Measurements from ENCODE around the gene TMEM151A.
A peak's percentile ranks its signal among the peaks of the same experiment; 100 is the strongest.

TMEM151A gene

DNA sequence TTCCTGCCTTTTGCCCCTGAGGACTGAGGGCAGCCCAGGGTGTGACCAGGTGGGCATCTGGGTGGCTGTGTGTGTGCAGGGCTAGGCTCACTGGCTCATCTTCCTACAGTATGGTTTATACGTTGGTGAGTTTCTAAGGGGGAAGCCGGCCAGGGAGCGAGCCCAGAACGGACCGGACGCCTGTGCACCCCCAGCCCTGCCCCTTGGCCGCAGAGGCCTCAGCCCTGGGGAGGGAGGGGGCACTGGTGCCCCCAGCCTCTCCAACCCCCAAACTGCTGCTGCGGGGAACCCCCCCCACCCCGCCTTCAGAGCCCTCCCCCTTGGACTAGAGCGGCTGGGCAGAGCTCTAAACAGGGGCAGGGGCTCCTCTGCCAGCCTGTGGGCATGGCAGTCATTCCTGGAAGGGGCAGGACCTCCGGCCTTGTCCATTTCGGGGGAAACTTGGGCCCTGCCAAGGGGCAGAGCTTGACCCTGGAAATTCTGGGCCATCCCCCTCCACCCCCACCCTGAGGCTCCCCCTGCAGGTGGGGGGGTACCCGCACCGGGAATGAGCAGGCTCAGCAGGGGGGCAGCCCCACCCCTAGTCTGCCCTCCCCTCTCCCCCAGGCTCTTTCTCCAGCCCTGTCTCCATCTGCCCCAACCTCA lies 8.1 kb upstream of the TMEM151A start:
- DNase-seq = no peak

DNA sequence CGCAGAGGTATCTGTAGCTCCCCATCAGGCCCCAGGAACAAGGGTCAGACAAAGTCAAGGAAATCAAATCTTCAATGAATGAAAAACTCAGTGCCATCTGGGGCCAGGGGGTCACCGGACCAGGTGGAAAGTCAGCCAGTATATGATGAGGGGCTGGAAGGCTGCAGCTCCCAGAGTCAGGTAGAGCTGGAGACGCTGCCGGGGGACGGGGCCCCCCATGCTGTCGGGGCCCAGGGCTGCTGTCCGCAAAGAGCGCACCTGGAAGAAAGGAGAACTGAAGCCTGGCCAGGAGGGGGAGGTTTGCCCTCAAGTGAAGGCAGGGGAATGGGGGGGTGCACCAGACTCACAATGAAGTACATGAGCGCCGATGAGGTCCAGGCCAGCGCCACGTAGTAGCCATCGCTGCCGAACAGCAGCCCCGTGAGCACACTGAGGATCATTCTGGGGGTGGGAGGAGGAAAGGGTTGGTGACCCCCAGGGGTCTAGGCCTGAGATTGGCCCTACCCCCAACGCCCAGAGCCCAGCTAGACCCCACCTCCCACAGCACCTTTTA lies 7.1 kb upstream of the TMEM151A start:
- no peak for DNase-seq

DNA sequence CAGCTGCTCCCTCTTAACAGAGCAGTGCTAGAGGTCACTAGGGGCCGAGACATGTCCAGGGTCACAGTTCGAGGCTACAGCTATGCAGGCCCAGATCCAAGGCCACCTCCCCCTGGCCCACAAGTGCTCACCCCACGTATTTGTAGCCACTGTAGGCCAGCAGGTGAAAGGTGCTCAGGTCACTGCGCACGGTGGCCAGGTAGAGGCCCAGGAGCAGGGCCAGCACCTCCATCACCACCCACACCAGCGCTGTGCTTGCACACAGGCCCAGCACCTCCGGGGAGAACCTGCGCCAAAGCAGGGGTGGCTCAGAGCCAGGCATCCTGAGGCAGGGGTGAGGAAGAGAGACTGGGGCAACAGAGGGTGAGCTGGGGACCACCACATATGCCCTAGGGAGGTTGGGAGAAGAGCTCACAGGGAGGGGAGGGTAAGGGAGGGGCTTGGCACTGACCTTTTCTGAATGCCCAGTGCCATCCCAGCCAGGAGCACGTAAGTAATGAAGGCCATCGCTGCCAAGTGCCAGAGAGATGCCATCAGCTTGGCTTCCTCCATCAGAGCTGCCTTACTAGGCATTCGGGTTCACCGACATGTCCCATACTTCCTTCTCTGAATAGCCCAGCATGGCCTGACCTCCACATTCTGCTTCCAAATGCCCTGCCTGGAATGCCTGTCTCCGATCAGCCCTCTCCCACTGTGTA lies 6.3 kb upstream of the TMEM151A start:
- no peak for DNase-seq

DNA sequence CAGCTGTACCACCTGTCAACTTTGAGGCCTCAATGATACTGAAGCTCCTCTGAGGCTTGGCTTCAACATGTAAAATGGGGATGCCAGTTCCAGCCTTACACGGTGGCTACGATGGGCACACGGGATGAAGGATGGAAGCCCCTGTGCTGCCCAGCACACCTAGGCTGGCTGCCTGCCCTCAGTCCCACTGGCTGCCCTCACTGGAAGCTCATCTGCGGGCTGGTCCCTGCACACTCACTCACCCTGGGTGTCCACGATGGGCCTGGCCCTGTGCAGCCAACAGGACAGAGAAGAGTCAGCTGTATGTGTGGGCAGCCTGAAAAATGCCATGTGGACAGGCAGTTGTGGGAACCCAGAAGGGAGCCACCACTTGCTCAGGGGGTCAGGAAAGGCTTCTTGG lies 5.0 kb upstream of the TMEM151A start:
- DNase-seq = no peak

DNA sequence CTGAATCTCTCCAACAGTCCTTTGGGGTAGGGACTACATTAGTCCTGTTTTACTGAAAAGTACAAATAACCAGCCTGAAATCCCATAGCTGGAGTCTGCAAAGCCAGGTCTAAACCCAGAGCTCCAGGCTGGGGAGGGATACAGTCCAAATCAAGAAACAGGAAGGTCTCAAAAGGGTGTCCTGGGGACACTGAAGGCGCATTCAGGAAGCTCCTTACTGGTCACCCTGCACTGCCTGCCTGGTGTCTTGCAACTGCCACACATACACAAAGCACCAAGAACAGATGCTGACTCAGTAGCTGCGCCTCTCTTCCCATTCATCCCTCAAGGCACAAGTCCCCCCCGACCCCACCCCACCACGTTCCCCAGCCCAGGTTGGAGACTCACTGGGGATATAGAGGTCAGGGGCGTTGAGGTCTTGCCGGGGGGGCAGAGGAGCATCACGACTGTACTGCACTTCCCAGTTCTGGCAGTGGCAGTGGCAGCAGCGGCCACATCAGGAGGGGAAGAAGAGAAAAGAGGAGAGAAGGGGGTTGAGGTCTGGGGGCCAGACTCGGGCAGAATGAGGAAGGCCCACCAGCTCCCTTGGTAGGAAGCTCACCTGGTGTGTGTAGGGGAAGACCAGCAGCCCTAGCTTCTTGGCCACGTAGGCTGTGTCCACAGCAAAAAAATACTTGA lies 4.3 kb upstream of the TMEM151A start:
- DNase-seq = no peak

DNA sequence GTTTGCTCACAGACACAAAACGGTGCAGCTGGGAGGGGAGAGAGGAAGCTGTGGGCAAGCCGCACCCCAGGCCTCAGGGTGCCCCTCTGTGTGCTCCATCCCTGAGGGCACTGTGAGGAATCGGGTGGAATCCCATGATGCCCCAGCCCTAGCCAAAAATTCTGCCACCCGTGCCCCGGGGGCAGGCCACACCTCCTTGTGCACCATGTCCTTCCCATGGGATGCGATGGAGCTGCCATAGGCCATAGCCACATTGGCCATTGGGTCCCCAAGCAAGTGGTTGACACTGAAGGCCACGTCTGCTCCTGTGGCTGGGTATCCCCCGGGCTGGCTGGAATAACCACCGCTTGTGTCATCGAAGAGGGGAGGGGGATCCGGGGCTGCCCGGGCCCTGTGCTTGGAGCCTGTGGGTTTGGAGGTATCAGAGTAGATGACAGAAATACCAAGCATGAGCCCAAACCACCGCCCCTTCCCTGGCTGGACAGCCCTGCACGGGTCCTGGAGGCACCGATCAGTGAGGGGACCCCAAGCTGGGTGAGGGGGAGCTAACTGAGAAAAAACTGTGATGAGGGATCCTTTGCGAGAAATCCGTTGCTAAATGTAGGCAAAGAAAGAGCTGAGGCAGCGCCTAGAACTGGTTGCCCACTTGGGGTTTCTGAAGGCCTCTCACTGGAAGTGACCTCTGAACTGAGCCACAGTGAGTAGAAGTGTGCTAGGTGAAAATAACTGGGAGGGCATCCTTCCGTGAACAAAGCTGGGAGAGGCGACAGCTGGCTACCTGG lies 3.6 kb upstream of the TMEM151A start:
- DNase-seq = no peak

DNA sequence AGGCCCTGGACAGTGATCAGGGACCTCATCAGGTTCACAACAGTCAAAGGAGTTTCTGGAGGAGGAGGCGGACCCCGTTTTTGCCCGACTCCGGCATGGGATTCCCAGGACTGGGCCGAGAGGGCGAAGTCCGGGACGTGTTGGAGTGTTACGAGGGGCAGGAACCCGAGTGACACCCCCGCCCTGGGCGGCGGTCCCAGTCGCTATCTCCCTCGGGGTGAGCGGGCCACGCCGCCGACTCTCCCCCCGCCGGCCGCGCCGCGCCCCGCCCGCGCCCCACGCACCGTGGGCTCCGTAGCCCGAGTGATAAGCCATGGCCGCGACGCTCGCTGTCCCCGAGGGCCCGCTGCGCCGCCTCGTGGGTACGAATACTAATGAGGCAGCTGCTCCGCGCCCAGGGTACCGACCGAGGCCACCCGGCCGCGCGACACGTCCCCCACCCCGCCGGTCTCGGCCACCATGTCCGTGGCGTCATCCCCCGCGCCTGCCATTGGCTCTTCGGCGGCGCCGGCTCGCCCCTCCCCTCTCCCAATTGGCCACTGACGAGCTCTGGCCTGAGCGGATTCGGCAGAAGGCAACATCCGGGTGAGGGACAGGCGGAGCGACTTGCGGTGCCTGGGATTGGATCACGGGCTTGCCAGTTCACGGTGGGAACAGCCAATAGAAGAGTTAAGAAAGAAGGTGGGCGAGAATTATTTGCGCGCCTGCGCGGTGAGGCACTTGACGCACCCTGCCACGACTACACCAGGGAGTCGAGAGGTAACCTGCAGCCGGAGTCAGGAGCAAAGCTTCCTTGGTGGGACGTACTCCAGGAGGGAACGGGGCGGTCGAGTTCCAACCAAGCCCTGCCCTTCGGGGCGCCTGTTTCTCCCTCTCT lies 2.8 kb upstream of the TMEM151A start, which contains the start of gene YIF1A:
YIF1A (minus strand) TSS at position 473 of the 877 bp plus-strand sequence; CDS start at position 315, 158 bp downstream.
- peak; percentile 98 for DNase-seq

DNA sequence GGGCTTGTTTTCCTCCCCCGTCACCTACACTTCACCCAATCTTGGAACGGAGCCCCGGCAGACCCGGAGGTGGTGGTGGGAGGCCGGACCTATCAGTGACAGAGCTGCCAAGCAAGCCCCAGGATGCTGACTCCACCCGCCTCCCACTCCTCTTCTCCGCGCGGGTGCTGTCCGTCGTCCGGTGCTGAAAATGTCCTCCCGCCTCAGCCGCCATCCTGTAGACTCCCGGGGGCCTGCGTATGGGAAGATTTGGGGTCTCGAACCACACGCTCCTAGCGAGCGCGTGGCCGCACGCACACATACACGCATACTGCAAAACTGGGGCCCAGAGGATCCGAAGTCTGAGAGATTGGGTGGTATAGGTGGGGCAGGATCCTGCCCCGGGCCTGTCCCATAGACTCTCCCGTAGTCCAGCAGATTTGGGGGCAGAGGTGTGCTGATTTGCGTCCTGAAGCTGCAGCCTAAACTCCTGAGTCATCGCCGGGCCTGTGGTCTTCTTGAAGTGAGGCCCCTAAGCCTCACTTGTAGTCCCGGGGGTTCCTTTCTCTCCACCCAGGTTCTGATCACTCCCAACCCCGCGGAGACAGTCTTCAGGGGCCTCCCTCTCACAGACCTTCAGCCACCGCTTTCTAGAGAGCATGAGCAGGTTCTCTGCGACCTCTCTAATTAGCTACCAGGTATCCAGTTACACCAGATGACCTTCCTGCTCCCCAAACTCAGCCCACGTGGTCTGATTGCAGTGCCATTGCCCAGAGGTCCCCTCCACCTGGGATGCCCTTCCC lies 2.0 kb upstream of the TMEM151A start:
- no peak for DNase-seq

DNA sequence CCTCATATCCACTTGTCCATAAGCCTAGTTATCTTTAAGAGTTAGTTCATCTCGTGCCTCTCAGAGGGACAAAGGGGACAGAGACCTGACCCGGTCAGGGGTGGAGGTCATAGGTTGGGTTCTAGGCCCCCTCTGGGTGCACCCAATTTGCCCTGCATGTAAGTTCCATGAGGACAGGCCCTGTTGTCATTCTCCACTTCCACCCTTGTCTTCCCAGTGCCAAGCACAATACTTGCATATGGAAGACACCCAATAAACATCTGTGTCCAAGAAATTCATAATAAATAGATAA lies 1.4 kb upstream of the TMEM151A start:
- no peak for DNase-seq

DNA sequence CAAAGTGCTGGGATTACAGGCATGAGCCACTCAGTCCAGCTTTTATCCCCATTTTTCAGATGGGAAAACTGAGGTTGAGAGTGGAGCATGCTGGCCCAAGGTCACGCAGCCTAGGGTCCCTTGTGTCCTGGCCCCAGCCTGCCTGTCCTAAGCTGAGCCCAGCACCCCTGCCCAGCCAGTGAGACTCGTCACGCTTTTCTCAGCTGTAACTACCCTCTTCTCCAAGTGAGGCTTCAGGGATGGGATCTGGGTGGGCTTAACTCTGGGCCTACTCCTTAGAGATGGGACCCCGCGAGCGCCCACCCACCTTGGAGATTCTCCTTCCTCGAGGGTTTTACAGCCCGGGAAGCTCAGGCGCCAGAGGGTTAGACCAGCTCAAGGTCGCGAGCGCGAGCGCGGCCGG lies 390 bp upstream of the TMEM151A start:
- no peak for DNase-seq

DNA sequence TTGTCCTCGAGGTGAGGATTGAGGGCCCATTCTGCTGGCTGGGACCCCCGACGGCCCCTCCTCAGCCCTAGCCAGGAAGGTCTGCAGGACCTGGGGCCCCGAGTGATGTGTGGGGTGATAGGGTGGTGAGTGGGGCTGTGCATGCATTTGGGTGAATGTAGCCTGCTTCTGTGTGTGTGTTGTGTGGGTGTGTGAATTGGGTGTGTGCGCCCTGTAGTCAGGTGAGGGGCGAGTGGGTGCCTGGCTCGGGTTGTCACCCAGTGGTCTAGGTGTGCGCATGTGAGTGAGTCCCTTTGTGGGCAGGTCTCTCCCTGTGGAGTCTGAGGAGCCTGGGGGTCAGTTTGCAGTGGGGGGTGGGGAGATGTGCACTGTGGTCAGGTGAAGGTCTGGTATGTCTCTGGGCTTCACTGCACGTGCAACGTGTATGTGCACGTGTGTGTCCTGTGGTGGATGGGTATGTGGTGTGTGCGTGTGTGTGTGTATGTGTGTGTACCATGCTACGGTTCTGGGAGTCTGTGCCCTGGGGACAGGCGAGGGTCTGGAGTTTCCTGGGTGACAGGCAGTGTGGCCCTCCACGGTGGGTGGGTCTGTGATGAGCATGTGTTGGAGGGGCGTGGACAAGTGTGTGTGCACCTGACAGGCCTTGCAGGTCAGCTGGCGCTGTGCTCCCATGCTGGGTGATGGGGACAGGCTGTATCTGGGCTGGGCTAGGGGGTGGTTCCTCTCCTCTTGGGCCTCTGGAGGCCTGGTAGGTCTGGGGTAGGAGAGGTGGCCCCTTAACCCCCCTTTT lies 1.0 kb downstream of the TMEM151A start:
- DNase-seq = no peak

DNA sequence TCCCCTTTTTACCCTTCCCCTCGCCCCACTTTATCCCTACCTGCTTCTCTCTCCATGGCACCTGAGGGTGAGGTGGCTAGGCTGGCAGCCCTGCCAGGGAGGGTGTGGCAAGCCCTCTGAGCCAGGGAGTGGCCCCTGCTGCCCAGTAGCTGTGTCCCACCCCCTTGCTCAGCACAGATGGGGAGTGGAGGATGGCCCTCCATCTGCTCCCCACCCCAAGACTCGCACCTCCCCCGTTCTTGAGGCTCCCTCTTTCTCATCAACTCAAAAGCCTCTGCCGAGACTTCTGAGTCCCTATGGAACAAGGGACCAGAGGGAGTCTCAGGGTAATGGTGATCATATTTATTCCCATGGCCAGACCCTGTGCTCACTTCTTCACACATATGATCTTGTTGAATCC lies 1.7 kb downstream of the TMEM151A start:
- DNase-seq = no peak

DNA sequence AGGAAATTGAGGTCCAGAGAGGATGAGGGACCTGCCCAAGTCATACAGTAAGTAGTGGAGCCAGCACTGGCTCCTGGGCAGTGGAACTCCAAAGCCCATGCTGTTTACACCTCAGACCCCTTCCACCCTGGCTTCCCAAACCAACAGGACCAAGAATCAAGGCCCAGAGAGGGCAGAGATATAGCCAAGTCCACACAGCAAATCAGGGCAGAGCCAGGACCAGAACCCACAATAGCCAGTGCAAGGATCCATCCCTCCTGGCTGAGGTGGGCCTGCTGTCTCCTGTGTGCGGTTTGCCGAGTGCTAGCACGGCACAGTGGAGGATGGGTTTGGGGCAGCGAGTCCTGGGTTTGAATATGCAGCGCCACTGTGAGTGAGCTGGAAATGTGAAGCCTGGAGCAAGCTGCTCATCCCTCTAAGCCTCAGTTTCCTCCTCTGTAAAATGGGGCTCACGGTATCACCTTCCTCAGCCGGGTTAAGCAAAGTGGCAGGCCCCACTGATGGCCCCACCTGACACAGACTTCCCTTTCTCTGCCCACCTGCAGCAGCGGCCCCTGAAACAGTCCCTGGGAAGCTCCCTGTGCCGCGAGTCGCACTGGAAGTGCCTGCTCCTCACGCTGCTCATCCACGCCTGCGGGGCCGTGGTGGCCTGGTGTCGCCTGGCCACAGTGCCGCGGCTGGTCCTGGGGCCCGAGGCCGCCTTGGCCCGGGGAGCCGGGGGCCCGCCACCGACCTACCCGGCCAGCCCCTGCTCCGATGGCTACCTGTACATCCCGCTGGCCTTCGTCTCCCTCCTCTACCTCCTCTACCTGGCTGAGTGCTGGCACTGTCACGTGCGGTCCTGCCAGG lies 2.3 kb downstream of the TMEM151A start:
- DNase-seq = no peak

DNA sequence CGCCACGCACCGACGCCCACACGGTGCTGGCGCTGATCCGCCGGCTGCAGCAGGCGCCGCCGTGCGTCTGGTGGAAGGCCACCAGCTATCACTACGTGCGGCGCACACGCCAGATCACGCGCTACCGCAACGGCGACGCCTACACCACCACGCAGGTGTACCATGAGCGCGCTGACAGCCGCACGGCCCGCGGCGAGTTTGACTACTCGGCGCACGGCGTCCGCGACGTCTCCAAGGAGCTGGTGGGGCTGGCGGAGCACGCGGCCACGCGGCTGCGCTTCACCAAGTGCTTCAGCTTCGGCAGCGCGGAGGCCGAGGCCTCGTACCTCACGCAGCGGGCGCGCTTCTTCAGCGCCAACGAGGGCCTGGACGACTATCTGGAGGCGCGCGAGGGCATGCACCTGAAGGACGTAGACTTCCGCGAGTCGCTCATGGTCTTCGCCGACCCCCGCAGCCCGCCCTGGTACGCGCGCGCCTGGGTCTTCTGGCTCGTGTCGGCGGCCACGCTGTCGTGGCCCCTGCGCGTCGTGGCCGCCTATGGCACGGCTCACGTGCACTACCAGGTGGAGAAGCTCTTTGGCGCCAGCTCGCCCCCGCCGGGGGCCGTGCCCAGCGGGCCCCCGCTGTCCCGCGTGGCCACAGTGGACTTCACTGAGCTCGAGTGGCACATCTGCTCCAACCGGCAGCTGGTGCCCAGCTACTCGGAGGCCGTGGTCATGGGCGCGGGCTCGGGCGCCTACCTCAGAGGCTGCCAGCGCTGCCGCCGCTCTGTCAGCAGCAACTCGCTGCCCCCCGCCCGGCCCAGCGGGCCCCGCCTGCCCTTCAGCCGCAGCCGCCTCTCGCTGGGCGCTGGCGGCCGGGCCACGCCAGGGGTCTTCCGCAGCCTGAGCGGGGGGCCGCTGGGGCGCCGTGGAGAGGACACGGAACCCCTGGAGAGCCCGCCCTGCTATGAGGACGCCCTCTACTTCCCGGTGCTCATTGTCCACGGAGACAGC lies 3.2 kb downstream of the TMEM151A start:
- no peak for DNase-seq

DNA sequence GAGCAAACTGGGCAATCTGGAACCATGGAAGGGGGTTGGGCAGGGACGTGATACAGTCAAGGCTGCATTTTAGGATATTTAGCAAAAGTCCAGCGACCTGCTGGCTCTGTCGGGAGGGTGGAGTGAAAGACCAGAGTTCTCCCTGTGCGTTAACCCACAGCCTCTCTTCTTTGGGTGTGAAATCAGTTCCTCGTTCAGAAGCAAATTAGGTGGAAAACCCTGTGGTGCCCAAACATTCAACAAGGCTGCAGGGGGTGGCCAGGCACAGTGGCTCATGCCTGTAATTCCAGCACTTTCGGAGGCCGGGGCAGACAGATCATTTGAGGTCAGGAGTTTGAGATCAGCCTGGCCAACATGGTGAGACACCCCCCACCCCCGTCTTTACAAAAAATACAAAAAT lies 5.9 kb downstream of the TMEM151A start:
- DNase-seq = no peak

DNA sequence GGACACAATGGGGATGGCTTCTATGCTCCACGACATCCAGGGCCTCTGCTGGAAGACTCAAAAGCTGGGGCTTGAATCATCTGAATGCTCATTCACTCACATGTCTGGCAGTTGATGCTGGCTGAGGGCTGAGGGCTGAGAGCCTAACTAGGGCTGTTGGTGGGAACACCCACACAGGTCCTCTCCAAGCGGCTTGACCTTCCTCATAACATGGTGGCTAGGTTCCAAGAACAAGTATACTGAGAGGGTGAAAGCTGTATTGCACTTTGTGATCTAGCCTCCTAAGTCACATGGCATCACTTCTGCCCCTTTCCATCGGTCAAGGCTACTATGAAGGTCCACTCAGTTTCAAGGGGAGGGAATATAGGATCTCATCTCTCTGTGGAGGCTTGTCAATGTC lies 7.5 kb downstream of the TMEM151A start:
- DNase-seq = no peak

DNA sequence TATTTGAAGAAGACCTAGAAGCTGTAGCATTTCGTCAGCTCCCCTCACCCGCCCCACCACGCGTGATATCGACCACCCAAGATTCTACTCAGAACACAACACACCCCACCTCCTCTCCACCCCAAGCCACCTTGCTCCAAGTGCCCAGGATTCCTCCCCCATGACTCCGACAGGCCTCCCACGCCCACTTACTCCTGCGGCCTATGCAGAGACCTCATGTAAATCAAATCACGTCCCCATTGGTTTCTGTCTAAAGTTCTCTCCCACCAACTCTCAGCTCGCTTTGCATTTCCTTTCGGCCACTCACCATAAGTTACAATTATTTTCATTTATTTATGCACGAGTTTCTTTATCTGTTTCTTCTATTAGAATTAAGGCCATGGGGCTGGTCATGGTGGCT lies 11.0 kb downstream of the TMEM151A start:
- DNase-seq = no peak

DNA sequence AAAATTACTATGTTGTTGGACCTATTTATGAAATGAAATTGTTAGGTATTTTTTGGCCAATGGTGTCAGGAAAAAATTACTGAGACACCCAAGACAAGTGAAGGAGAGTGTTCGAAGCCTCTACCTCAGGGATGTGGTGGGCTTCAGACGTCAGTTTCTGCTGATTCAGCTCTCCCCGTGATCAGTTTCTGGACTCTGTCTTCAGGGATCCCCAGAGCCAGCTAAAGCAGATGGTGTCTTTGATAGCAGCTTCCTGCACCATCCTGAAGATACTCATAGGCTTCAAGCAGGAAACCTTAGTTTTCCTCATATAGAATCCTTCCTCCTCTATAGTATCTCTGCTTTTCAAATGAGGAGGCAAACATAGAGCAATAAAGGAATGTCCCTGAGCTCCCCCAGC lies 17.8 kb downstream of the TMEM151A start:
- DNase-seq = no peak
